ENCODE data around the gene THRB. TPM values are rescaled to one million over a fixed set of nuclear protein-coding genes. Genes with fewer than 3 reads are reported as not detected.
A peak's percentile ranks its signal among the peaks of the same experiment; 100 is the strongest.

The THRB gene
- total and polyA plus RNA-seq, 9 of the 15 experiments (the other 6 are each of a cell fraction or from before 2014, with no cell fraction given): 1.7 to 14.9 (median 6.9) TPM

DNA sequence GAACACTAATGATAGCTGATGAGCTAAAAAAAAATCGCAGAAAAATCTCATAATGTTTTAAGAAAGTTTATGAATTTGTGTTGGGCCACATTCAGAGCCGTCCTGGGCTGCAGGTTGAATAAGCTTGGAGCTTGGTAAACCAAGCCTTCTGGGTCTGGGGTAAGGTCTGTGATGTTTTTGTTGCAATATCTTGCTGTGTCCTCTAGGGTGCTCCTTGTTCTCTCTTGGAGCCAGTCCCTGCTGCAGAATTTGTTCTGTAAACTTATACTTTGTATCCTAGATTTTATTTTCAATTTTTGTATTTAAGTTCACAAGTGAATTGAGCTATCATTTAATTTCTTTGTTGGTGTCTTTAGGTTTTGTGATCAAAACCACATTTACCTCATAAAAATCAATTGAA is 405.9 kb downstream of the THRB start (continued):
- TF ChIP-seq NFRKB (IDR thresholded peaks at IDR 0.05; ENCODE audit: low read depth): no peak
- TF ChIP-seq ZSCAN29 (IDR thresholded peaks at IDR 0.05): no peak
- TF ChIP-seq, protein P1, sequence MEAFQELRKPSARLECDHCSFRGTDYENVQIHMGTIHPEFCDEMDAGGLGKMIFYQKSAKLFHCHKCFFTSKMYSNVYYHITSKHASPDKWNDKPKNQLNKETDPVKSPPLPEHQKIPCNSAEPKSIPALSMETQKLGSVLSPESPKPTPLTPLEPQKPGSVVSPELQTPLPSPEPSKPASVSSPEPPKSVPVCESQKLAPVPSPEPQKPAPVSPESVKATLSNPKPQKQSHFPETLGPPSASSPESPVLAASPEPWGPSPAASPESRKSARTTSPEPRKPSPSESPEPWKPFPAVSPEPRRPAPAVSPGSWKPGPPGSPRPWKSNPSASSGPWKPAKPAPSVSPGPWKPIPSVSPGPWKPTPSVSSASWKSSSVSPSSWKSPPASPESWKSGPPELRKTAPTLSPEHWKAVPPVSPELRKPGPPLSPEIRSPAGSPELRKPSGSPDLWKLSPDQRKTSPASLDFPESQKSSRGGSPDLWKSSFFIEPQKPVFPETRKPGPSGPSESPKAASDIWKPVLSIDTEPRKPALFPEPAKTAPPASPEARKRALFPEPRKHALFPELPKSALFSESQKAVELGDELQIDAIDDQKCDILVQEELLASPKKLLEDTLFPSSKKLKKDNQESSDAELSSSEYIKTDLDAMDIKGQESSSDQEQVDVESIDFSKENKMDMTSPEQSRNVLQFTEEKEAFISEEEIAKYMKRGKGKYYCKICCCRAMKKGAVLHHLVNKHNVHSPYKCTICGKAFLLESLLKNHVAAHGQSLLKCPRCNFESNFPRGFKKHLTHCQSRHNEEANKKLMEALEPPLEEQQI (IDR thresholded peaks at IDR 0.05): no peak
- TF ChIP-seq PHF20 (IDR thresholded peaks at IDR 0.05; ENCODE audit: partially characterized antibody): no peak
- TF ChIP-seq, protein P2, sequence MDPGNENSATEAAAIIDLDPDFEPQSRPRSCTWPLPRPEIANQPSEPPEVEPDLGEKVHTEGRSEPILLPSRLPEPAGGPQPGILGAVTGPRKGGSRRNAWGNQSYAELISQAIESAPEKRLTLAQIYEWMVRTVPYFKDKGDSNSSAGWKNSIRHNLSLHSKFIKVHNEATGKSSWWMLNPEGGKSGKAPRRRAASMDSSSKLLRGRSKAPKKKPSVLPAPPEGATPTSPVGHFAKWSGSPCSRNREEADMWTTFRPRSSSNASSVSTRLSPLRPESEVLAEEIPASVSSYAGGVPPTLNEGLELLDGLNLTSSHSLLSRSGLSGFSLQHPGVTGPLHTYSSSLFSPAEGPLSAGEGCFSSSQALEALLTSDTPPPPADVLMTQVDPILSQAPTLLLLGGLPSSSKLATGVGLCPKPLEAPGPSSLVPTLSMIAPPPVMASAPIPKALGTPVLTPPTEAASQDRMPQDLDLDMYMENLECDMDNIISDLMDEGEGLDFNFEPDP (CRISPR knock-in tag; IDR thresholded peaks at IDR 0.05): no peak

DNA sequence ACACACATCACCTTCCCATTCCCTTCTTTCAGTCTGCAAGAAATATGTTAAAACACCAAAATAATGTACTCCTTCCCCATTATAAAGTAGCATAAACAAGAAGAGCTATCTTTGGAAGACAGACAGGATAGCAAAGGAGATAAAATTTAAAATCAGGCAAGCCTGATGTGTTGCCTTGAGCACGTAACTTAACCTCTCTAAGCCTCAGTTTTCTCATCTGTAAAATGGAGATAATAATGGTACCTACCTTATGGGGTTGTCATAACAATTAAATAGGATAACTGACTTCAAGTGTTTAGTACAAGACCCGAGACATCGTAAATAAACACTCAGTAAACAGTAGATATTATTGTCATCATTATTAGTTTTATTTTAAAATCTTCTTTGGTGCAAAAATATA is 407.2 kb downstream of the THRB start:
- Histone ChIP-seq H3K9ac (ENCODE audit: insufficient read depth in 1 of 2, low read depth in 2 of 2, low read length in 2 of 2) (no peak overlapping the region), H4K20me1 (replicated peaks; ENCODE audit: control insufficient read depth, insufficient read depth, low read length) (no peaks in the 10 kb centered on the region), H2AFZ (ENCODE audit: low read depth, low read length) (no peak overlapping the region), H3K4me2 (ENCODE audit: insufficient read depth, low read length) (no peak overlapping the region), H3K4me1 (replicated peaks in 1 of 2; ENCODE audit: control insufficient read depth in 2 of 2, insufficient read depth in 2 of 2, low read length in 2 of 2) (no peaks in the 10 kb centered on the region), H3K9me3 (replicated peaks; ENCODE audit: control insufficient read depth, insufficient read depth, low read depth, low read length) (no peaks in the 10 kb centered on the region), H3K79me2 (ENCODE audit: control insufficient read depth, insufficient read depth, low read length) (no peaks in the 10 kb centered on the region), H3K27me3 (ENCODE audit: control insufficient read depth in 2 of 2, insufficient read depth in 2 of 2, low read length in 2 of 2) (peaks cover 8 to 11% of the 10 kb centered on the region in 2 experiments), H3K4me3 (no peak overlapping the region), H3K9me1 (ENCODE audit: control insufficient read depth, insufficient read depth, low read length) (no peaks in the 10 kb centered on the region), H3K36me3 (ENCODE audit: control insufficient read depth, insufficient read depth, low read length) (no peaks in the 10 kb centered on the region), H3K27ac (ENCODE audit: extremely low read depth, low read depth, low read length) (no peak overlapping the region)
- ChIA-PET POLR2A (interaction anchor here (1.4 to 2.0 kb wide), 2 partner anchors 11 to 14 kb away, joined by 3 to 5 read pairs; no protein-coding TSS in a partner anchor), CTCF (ENCODE audit: low intra/inter-chr PET ratio) (no interaction called here)
- WGBS (ENCODE audit: insufficient coverage, low coverage, missing lambda C conversion rate): 1% methylated on average over 3 of the region's 3 CpGs
- in situ Hi-C loops (cut with MboI) (no loop called here), intact Hi-C loops (cut with micrococcal nuclease) (loop anchor here (5.0 kb wide), 1 partner anchor 150 kb away; no protein-coding TSS in a partner anchor)
- DNase-seq (ENCODE audit: extremely low read depth in 1 of 4, low spot score in 3 of 4) (no peak), ATAC-seq (no peak), FAIRE-seq (no peak)
- BruUV-seq (replicated peaks): no TSS peak
- no peak for TF ChIP-seq LCOR (CRISPR knock-in tag; IDR thresholded peaks at IDR 0.05)
- TF ChIP-seq RBM25 (IDR thresholded peaks at IDR 0.05; ENCODE audit: low read depth, low read length, severe bottlenecking): peak; percentile 67
- no peak for TF ChIP-seq EWSR1 (IDR thresholded peaks at IDR 0.05; ENCODE audit: borderline replicate concordance, low read depth, partially characterized antibody)
- TF ChIP-seq EP300 (IDR thresholded peaks at IDR 0.05; ENCODE audit: low read length): no peak
- TF ChIP-seq IFI16 (CRISPR knock-in tag; IDR thresholded peaks at IDR 0.05): no peak
- 0 out of 4 replicates have a peak, but pooled peaks of 1 of the 2 experiments have one; percentile 25 for TF ChIP-seq KDM1A (IDR thresholded peaks at IDR 0.05)
- no peak for TF ChIP-seq NCOR1 (IDR thresholded peaks at IDR 0.05)
- no peak for TF ChIP-seq MBD2 (IDR thresholded peaks at IDR 0.05; ENCODE audit: borderline replicate concordance, low read depth)
- TF ChIP-seq, protein P3, sequence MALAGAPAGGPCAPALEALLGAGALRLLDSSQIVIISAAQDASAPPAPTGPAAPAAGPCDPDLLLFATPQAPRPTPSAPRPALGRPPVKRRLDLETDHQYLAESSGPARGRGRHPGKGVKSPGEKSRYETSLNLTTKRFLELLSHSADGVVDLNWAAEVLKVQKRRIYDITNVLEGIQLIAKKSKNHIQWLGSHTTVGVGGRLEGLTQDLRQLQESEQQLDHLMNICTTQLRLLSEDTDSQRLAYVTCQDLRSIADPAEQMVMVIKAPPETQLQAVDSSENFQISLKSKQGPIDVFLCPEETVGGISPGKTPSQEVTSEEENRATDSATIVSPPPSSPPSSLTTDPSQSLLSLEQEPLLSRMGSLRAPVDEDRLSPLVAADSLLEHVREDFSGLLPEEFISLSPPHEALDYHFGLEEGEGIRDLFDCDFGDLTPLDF (CRISPR knock-in tag; IDR thresholded peaks at IDR 0.05): no peak
- TF ChIP-seq, protein P4, sequence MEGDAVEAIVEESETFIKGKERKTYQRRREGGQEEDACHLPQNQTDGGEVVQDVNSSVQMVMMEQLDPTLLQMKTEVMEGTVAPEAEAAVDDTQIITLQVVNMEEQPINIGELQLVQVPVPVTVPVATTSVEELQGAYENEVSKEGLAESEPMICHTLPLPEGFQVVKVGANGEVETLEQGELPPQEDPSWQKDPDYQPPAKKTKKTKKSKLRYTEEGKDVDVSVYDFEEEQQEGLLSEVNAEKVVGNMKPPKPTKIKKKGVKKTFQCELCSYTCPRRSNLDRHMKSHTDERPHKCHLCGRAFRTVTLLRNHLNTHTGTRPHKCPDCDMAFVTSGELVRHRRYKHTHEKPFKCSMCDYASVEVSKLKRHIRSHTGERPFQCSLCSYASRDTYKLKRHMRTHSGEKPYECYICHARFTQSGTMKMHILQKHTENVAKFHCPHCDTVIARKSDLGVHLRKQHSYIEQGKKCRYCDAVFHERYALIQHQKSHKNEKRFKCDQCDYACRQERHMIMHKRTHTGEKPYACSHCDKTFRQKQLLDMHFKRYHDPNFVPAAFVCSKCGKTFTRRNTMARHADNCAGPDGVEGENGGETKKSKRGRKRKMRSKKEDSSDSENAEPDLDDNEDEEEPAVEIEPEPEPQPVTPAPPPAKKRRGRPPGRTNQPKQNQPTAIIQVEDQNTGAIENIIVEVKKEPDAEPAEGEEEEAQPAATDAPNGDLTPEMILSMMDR (IDR thresholded peaks at IDR 0.05 in 2 of 3, conservative IDR thresholded peaks at IDR 0.05 in 1 of 3; ENCODE audit: insufficient read depth in 2 of 3, low read depth in 1 of 3, low read length in 3 of 3): no peak
- TF ChIP-seq POU5F1 (IDR thresholded peaks at IDR 0.05; ENCODE audit: borderline replicate concordance, low read depth, low read length, partially characterized antibody): no peak

All from K562 (cell line).